Stimulated activated CD8-positive, alpha-beta memory T cell treated with anti-CD3 and anti-CD28 coated beads, Interleukin-7, amount 100 ng/mL, for 1 hour (primary cell): ENCODE results near the gene FAM219A.
"Not testable (repeated sequence)": the region's sequence is repeated elsewhere in the genome, so short reads cannot be mapped to it uniquely, and the experiment has no call there.

Experiments
- DNase-seq, 2 donors: peaks; one replicate each; pipeline ENCODE4 v3.0.0-alpha.2; 2020; ENCODE audit warnings: low read depth in 2 of 2

FAM219A gene

DNA sequence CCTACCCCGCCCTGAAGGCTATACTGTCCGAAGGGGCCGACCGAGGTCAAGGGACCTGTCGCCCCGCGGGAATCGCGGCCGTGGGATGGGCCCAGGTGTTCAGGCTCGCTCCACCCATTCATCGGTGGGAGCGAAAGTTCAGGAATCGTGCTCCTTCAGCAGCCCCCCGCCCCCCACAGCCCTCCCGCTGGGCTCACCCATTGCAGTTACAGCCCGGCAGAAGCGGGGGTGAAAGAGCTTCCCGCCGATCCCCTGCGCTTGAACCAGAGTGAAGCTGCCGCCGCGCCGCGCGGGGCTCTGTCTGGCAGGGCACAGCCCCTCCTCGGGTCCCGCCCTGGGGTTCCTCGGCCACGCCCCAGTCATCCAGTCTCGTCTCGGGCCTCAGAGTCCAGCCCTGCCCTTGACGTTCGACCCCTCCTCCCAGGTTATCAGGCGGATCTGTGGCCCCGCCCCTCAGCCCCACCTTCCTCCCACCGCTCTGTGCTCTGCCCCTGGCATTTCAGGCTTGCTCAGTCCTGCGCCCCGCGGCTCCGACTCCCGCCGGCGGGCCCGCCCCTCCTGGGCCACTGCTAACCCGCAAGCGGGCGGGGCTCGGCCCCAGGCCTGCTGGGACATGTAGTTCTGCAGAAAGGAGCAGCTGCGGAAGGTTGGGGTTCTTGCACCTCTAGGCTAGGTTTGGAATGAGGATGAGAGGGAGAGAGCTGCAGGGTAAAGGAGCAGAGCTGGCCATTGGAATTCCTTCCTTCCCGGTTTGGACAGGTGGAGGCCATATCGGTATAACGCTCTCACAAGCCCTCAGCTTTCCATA is 81.6 kb downstream of the FAM219A start, which contains the start of gene MYORG:
TSS of gene MYORG (minus strand) at position 303 of the 808 bp plus-strand sequence. CDS start 3,955 bp downstream, outside the sequence.
- peak; percentile 86 to 93 for DNase-seq

DNA sequence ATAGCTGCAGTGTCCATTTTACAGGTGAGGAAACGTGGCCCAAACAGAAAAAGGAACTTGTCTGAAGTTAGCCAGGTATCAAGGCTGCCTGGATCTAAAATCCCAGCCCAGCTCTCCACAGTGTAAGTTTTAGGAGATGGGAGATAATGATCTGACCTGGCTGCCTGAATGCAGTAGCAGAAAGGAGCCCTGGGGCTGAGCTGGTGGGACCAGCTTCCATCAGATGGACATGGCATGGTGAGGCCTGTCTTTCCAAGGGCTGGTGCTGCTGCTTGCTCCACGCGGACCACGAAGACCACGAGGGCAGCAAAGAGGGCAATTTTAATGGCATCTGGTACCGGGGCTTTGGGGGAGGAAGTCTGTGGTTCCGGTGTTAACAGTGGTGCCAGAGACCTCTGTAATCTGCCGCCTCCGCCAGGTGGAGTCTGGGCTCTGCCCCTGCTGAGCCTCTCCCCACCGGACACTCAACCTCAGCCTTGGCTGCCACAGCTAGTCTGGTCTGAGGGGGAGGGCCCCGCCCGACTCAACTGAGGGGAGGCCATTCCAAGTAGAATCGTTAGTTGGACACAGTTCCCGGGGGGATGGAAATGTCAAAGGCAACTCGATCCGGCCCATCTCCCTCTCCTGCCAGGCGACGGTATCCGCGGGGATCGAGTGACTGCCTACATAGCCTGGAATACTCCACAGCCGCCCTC is 82.3 kb downstream of the FAM219A start:
- DNase-seq, result no peak

GRCh38 chr9:34374905-34375552 is 83.3 kb downstream of the FAM219A start:
- no peak for DNase-seq

DNA sequence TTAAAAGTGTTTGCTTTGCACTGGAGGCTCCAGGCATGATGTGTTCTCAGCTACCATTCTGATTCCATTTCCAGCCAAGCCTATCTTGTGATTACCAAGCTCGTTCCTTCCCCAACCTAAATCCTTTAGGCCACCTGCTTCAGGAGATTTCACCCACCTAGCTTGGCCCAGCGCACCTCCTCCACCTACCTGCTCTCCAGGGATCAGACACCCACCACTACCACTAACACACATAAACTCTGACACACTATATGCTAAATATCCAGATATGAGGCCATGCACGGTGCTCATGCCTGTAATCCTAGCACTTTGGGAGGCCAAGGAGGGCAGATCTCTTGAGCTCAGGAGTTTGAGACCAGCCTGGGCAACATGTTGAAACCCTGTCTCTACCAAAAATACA is 84.0 kb downstream of the FAM219A start:
- no peak for DNase-seq

- DNase-seq, result no peak
Observed at GRCh38 chr9:34373749-34374148, 84.6 kb downstream of the FAM219A start.

- DNase-seq, result no peak
Observed at GRCh38 chr9:34372467-34373011, 85.8 kb downstream of the FAM219A start.

DNA sequence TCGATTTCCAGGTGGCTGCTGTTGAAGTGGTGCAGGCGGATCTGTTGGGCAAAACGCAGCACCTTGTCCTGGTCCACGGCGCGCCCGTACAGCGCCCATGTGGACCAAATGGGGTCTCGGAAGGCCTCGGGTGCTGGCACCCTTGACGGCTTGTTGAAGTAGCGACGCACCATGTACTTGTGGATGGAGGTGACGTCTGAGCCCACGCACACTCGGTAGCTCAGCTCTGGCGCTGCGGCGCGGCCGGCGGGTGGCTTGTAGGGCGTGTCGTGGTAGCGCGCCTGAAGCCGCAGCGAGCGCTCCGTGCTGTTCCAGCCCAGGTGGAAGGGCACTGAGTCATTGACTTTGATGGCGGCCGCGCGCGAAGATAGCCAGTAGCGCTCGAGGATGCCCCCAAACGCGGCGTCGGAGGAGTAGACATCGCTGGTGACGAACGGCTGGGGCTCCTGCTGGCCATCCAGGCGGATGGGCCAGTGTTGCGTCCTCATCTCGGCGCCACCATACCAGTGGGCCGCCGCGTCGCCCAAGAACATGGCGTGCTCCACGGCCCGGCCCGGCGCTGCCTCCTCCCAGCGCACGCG is 86.4 kb downstream of the FAM219A start:
- no peak for DNase-seq

DNA sequence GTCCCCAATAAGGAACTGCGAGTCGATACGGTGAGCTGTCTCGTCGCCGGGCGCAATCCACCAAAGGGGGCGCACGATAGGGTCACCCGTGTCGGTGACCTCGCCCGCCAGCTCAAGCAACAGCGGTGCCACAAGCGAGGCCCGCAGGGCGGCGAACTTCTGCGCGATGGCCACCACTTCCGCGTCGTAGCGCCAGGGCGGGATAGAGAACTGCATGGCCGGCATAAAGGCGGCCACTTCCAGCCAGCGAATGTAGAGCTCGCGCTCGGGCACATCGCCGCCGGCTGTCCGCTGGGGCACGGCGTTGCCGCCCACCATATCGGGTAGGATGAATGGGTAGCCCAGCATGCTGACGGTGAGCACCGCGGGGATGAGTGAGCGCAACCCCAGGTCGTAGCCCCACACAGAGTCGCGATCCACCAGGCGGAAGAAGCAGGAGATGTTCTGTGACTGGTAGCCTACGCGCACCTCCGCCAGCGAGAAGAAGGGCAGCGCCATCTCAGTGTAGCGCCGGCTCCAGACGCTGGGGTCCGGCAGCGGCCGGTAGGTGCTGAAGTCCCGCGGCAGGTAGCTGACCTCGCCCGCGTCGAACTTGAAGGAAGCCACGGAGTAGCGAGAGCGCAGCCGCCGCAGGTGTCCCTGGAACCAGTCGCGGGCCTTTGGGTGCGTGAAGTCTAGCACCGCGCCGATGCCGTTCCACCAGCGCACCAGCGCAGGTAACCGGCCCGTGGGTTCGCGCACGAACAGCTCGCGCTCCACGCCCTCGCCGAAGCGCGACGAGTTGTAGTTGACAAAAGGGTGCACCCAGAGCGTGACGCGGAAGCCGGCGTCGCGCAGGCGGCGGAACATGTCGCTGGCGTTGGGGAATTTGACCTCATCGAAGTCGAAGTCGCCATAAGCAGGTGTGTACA is 87.1 kb downstream of the FAM219A start:
- DNase-seq, result no peak

GRCh38 chr9:34370335-34370969 is 87.9 kb downstream of the FAM219A start:
- DNase-seq, result no peak

- no peak for DNase-seq
Observed at GRCh38 chr9:34369636-34370035, 88.7 kb downstream of the FAM219A start.

DNA sequence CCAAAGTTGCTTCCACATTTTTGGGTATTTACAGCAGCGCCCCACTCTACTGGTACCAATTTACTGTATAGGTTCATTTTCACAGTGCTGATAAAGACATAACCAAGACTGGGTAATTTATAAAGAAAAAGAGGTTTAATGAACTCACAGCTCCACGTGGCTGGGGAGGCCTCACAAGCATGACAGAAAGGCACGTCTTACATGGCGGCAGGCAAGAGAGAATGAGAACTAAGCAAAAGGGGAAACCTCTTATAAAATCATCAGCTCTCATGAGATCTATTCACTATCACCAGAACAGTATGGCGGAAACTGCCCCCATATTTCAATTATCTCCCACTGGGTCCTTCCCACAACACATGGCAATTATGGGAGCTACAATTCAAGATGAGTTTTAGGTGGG is 89.6 kb downstream of the FAM219A start:
- not testable (repeated sequence) for DNase-seq

GRCh38 chr9:34367751-34368410 is 90.5 kb downstream of the FAM219A start:
- not testable (repeated sequence) for DNase-seq

DNA sequence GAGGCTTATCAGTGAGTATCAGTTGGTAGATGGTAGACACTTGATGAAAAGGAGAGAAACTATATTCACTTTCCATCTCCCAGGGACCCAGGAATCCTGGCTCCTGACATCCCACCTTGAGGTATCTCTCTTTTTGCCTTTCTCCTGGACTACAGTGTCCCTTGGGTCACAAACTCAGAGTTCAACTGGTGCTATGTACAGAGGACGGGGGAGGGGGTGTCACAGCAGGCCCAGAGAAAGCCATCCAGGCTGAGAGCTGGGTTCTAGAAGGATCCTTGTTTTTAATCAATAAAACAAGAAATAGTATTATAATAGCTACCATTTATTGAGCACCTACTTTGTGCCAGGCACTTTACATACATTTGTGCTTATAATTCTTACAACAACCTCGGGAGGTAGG is 92.0 kb downstream of the FAM219A start:
- no peak for DNase-seq

- no peak for DNase-seq
Observed at GRCh38 chr9:34365282-34365681, 93.1 kb downstream of the FAM219A start.

- DNase-seq, result no peak
Observed at GRCh38 chr9:34363619-34364351, 94.6 kb downstream of the FAM219A start.

- DNase-seq, result no peak
Observed at GRCh38 chr9:34362614-34363214, 95.7 kb downstream of the FAM219A start.

- DNase-seq, result not testable (repeated sequence)
Observed at GRCh38 chr9:34352957-34353356, 105.4 kb downstream of the FAM219A start.

- not testable (repeated sequence) for DNase-seq
Observed at GRCh38 chr9:34352122-34352652, 106.2 kb downstream of the FAM219A start.
